Ishikawa (cell line): ENCODE results near the gene CADM2.

Source experiments
- CEBPB ChIP-seq: IDR thresholded peaks from 2 replicates; pipeline ENCODE4 v1.6.1; 2012
- CREB1 ChIP-seq: IDR thresholded peaks from 2 replicates; pipeline ENCODE4 v1.6.1; 2012; ENCODE audit warnings: low read depth
- EGR1 ChIP-seq: IDR thresholded peaks from 2 replicates; pipeline ENCODE4 v1.6.1; 2012
- EP300 ChIP-seq: IDR thresholded peaks from 2 replicates; pipeline ENCODE4 v1.6.1; 2012; ENCODE audit warnings: borderline replicate concordance
- FOXM1 ChIP-seq: IDR thresholded peaks from 2 replicates; pipeline ENCODE4 v1.6.1; 2012; ENCODE audit warnings: low read depth, borderline replicate concordance
- MAX ChIP-seq: IDR thresholded peaks from 2 replicates; pipeline ENCODE4 v1.6.1; 2012
- NFIC ChIP-seq: IDR thresholded peaks from 2 replicates; pipeline ENCODE4 v1.6.1; 2012
- RAD21 ChIP-seq: IDR thresholded peaks from 2 replicates; pipeline ENCODE4 v1.6.1; 2012; ENCODE audit warnings: low read depth
- REST ChIP-seq: IDR thresholded peaks from 2 replicates; pipeline ENCODE4 v1.6.1; 2012; ENCODE audit warnings: low read depth, mild to moderate bottlenecking
- TAF1 ChIP-seq: IDR thresholded peaks from 2 replicates; pipeline ENCODE4 v1.6.1; 2012; ENCODE audit warnings: low read depth, mild to moderate bottlenecking
- TCF12 ChIP-seq: IDR thresholded peaks from 2 replicates; pipeline ENCODE4 v1.6.1; 2012; ENCODE audit warnings: low read depth
- TEAD4 ChIP-seq: IDR thresholded peaks from 2 replicates; pipeline ENCODE4 v1.6.1; 2012
- USF1 ChIP-seq: IDR thresholded peaks from 2 replicates; pipeline ENCODE4 v1.6.1; 2012
- YY1 ChIP-seq: IDR thresholded peaks from 2 replicates; pipeline ENCODE4 v1.6.1; 2012; ENCODE audit warnings: low read depth
- ZBTB7A ChIP-seq: IDR thresholded peaks from 2 replicates; pipeline ENCODE4 v1.6.1; 2012; ENCODE audit warnings: low read depth

Gene CADM2

GRCh38 chr3:85508659-85509058 is 549.9 kb downstream of the CADM2 start:
- TF ChIP-seq EGR1, result no peak
- TF ChIP-seq FOXM1, result no peak
- no peak for TF ChIP-seq REST
- TF ChIP-seq CEBPB, result no peak
- no peak for TF ChIP-seq TAF1
- no peak for TF ChIP-seq RAD21
- TF ChIP-seq USF1, result no peak
- TF ChIP-seq ZBTB7A, result no peak
- no peak for TF ChIP-seq MAX
- no peak for TF ChIP-seq CREB1
- no peak for TF ChIP-seq YY1

- TF ChIP-seq TCF12 (no peak), RAD21 (no peak), EP300 (no peak), USF1 (no peak), REST (no peak), MAX (no peak), EGR1 (no peak), CREB1 (no peak), YY1 (no peak), TAF1 (no peak), CEBPB (no peak), NFIC (no peak), TEAD4 (no peak)
Observed at GRCh38 chr3:85516146-85516545, 557.4 kb downstream of the CADM2 start.

GRCh38 chr3:85524104-85524503 is 565.3 kb downstream of the CADM2 start:
- TF ChIP-seq CEBPB (no peak), RAD21 (no peak), MAX (no peak), CREB1 (no peak), EP300 (no peak), FOXM1 (no peak), EGR1 (no peak), ZBTB7A (no peak), TEAD4 (no peak), REST (no peak), USF1 (no peak), NFIC (no peak), YY1 (no peak), TAF1 (no peak), TCF12 (no peak)

GRCh38 chr3:85525264-85525663 is 566.5 kb downstream of the CADM2 start:
- no peak for TF ChIP-seq MAX
- TF ChIP-seq EGR1, result no peak
- TF ChIP-seq CREB1, result no peak
- TF ChIP-seq EP300, result no peak
- no peak for TF ChIP-seq YY1
- no peak for TF ChIP-seq TCF12
- no peak for TF ChIP-seq NFIC
- no peak for TF ChIP-seq TAF1
- no peak for TF ChIP-seq FOXM1
- no peak for TF ChIP-seq ZBTB7A
- no peak for TF ChIP-seq RAD21
- no peak for TF ChIP-seq REST
- no peak for TF ChIP-seq CEBPB
- no peak for TF ChIP-seq USF1
- TF ChIP-seq TEAD4, result no peak
